B cell (primary cell): Measurements from ENCODE around the gene HOXA10. TPM values are rescaled to one million over a fixed set of nuclear protein-coding genes. Genes with fewer than 3 reads are reported as not detected.
A peak's percentile ranks its signal among the peaks of the same experiment; 100 is the strongest.

ENCODE experiments used
- ATAC-seq: fragments of 200-7000 bp; cut with Tn5 transposase; one replicate; pipeline ENCODE4 v1.10.0; 2021; ENCODE audit warnings: low read depth, mild to moderate bottlenecking, moderate number of reproducible peaks, moderate library complexity
- CTCF ChIA-PET: fragments of 350-600 bp; sonication (Branson Sonifier 250); formaldehyde crosslinking; loops from one replicate; lab custom pipeline; 2021; ENCODE audit warnings: antibody characterized with exemption, inconsistent platforms; lab: Charles Lee
- POLR2A ChIA-PET: fragments of 350-600 bp; sonication (Branson Sonifier 250); formaldehyde crosslinking; loops from one replicate; lab custom pipeline; 2021; ENCODE audit warnings: antibody characterized with exemption; lab: Charles Lee
- DNase-seq: peaks from one replicate; pipeline ENCODE4 v3.0.0; 2013
- H2AFZ ChIP-seq: 2 replicates; pipeline ENCODE4 v1.6.1; 2012; ENCODE audit warnings: mild to moderate bottlenecking, low read depth, low read length; ENCODE audit not compliant: insufficient read depth, poor library complexity, severe bottlenecking
- H3K27ac ChIP-seq, 2 donors: 1 replicate in 1 of 2; 2 replicates in 1 of 2; pipeline ENCODE4 v1.5.1; 2012 to 2013; ENCODE audit warnings: low read length in 2 of 2, mild to moderate bottlenecking in 2 of 2, moderate library complexity in 1 of 2
- H3K27me3 ChIP-seq, 4 experiments: fragments of 200-600 bp in 1 of 4; sonication (generic) in 1 of 4; replicated peaks in 1 of 4; 1 replicate in 2 of 4; 2 replicates in 2 of 4; pipeline versions ENCODE4 v1.6.1 to v1.7.0; 2013 to 2016; ENCODE audit warnings: low read length in 3 of 4, mild to moderate bottlenecking in 2 of 4, mixed read lengths in 1 of 4, moderate library complexity in 1 of 4; ENCODE audit not compliant: insufficient read depth in 4 of 4, control insufficient read depth in 3 of 4; ENCODE audit errors: control extremely low read depth in 1 of 4
- H3K36me3 ChIP-seq, 2 experiments: replicated peaks in 1 of 2; 1 replicate in 1 of 2; 2 replicates in 1 of 2; pipeline versions ENCODE4 v1.6.1 to v1.7.1; 2013; ENCODE audit warnings: low read length in 1 of 2; ENCODE audit not compliant: insufficient read depth in 2 of 2, control insufficient read depth in 1 of 2; ENCODE audit errors: control extremely low read depth in 1 of 2, extremely low read depth in 1 of 2
- H3K4me1 ChIP-seq, 2 donors: fragments of 200-600 bp in 1 of 2; sonication (generic) in 1 of 2; 1 replicate in 1 of 2; 2 replicates in 1 of 2; pipeline versions ENCODE4 v1.5.1 to v1.6.1; 2013 to 2017; ENCODE audit warnings: low read length in 2 of 2; ENCODE audit not compliant: control insufficient read depth in 2 of 2, insufficient read depth in 2 of 2
- H3K4me2 ChIP-seq: replicated peaks from 2 replicates; pipeline ENCODE3; 2012; ENCODE audit warnings: mild to moderate bottlenecking, low read depth, low read length; ENCODE audit not compliant: poor library complexity, severe bottlenecking
- H3K4me3 ChIP-seq, 5 experiments: fragments of 200-600 bp in 1 of 5; sonication (generic) in 1 of 5; 1 replicate in 3 of 5; 2 replicates in 2 of 5; pipeline versions ENCODE4 v1.5.1 to v1.7.0; 2011 to 2016; ENCODE audit warnings: low read length in 4 of 5, mild to moderate bottlenecking in 4 of 5, low read depth in 2 of 5, control low read depth in 1 of 5, moderate library complexity in 1 of 5; ENCODE audit not compliant: insufficient read depth in 1 of 5; ENCODE audit errors: control extremely low read depth in 1 of 5, extremely low read depth in 1 of 5
- H3K79me2 ChIP-seq: fragments of 200-600 bp; sonication (generic); one replicate; pipeline ENCODE4 v1.6.0; 2016; ENCODE audit warnings: low read length; ENCODE audit not compliant: control insufficient read depth, insufficient read depth
- H3K9ac ChIP-seq: fragments of 200-600 bp; sonication (generic); 2 replicates; pipeline ENCODE4 v1.6.1; 2017; ENCODE audit warnings: mild to moderate bottlenecking, low read length, moderate library complexity
- H3K9me3 ChIP-seq, 3 donors: one replicate each; pipeline versions ENCODE4 v1.6.1 to v1.7.1; 2013; ENCODE audit warnings: low read length in 2 of 3; ENCODE audit not compliant: control insufficient read depth in 2 of 3, insufficient read depth in 1 of 3; ENCODE audit errors: control extremely low read depth in 1 of 3
- H4K20me1 ChIP-seq: 2 replicates; pipeline ENCODE4 v1.6.0; 2012; ENCODE audit warnings: mild to moderate bottlenecking, low read length; ENCODE audit not compliant: insufficient read depth, control insufficient read depth, poor library complexity, severe bottlenecking
- H3K27ac Mint-ChIP-seq: one replicate; pipeline ENCODE4 v1.8.0; 2021; ENCODE audit warnings: mixed read lengths
- H3K27me3 Mint-ChIP-seq: one replicate; pipeline ENCODE4 v1.8.0; 2021; ENCODE audit warnings: mixed read lengths
- H3K4me1 Mint-ChIP-seq: one replicate; pipeline ENCODE4 v1.8.0; 2021; ENCODE audit warnings: mixed read lengths
- H3K4me3 Mint-ChIP-seq: one replicate; pipeline ENCODE4 v1.8.0; 2021; ENCODE audit warnings: mixed read lengths
- H3K9me3 Mint-ChIP-seq: one replicate; pipeline ENCODE4 v1.8.0; 2022; ENCODE audit warnings: mixed read lengths; ENCODE audit not compliant: insufficient read depth
- EZH2 ChIP-seq: IDR thresholded peaks from 2 replicates; pipeline ENCODE4 v1.6.1; 2012; ENCODE audit warnings: borderline replicate concordance, low read depth, mild to moderate bottlenecking, moderate library complexity, low read length; ENCODE audit not compliant: insufficient read depth, poor library complexity, severe bottlenecking
- WGBS: methylation state at CpG from one replicate; pipeline ENCODE4 v1.1.5; 2013; ENCODE audit warnings: missing lambda C conversion rate; ENCODE audit not compliant: insufficient coverage; 5-methylcytosine and 5-hydroxymethylcytosine counted together
- intact Hi-C: fragments of 100-400 bp; cut with micrococcal nuclease; formaldehyde crosslinking; loops from one replicate; pipeline ENCODE4 v1.10.0; 2022
- polyA plus RNA-seq: library from polyadenylated mRNA; depleted of rRNA; stranded (reverse); fragments of >200 nt; gene quantifications from 2 replicates; pipeline ENCODE4 v1.2.3, GENCODE V29; 2012
- total RNA-seq, 2 donors: library from RNA; stranded (reverse); fragments of 120-200 nt in 1 of 2; gene quantifications; 1 replicate in 1 of 2; 2 replicates in 1 of 2; pipeline versions ENCODE4 v1.2.3 to v1.2.4, GENCODE V29; 2013 to 2022
- TF ChIP-seq, protein P1 (sequence below): fragments of 200-600 bp; IDR thresholded peaks from one replicate; pipeline ENCODE4 v1.8.0; 2022; ENCODE audit warnings: antibody characterized with exemption, mild to moderate bottlenecking

The HOXA10 gene
- total and polyA plus RNA-seq, 2 donors (not counting 1 experiment from before 2014, with no cell fraction given) = not detected

GRCh38 chr7:27213433-27214238 is 39.5 kb upstream of the HOXA10 start:
- H3K27me3 ChIP-seq = peaks cover 0 to 88% (median 54%) of the 10 kb centered on the region in 4 experiments
- Mint-ChIP-seq H3K4me3 (no peak overlapping the region), H3K4me1 (peaks cover 17% of the 10 kb centered on the region), H3K9me3 (no peaks in the 10 kb centered on the region), H3K27ac (no peak overlapping the region), H3K27me3 (peaks cover 77% of the 10 kb centered on the region)
- no peaks in the 10 kb centered on the region for H3K79me2 ChIP-seq
- H3K4me2 ChIP-seq = peak overlapping the region; percentile 11
- no peak for TF ChIP-seq EZH2
- TF ChIP-seq, protein P1, sequence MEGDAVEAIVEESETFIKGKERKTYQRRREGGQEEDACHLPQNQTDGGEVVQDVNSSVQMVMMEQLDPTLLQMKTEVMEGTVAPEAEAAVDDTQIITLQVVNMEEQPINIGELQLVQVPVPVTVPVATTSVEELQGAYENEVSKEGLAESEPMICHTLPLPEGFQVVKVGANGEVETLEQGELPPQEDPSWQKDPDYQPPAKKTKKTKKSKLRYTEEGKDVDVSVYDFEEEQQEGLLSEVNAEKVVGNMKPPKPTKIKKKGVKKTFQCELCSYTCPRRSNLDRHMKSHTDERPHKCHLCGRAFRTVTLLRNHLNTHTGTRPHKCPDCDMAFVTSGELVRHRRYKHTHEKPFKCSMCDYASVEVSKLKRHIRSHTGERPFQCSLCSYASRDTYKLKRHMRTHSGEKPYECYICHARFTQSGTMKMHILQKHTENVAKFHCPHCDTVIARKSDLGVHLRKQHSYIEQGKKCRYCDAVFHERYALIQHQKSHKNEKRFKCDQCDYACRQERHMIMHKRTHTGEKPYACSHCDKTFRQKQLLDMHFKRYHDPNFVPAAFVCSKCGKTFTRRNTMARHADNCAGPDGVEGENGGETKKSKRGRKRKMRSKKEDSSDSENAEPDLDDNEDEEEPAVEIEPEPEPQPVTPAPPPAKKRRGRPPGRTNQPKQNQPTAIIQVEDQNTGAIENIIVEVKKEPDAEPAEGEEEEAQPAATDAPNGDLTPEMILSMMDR = no peak
- ChIA-PET POLR2A (no interaction called here), CTCF (interaction anchor here (1.2 kb wide), 1 partner anchor 18 kb away, joined by 4 read pairs; no protein-coding TSS in a partner anchor)
- 39% methylated on average over 44 of the region's 50 CpGs for WGBS
- DNase-seq = peak; percentile 18
- no peak for ATAC-seq
- no peak overlapping the region for H3K4me3 ChIP-seq
- no peak overlapping the region for H3K9ac ChIP-seq
- peaks cover 17 to 22% of the 10 kb centered on the region in 2 donors for H3K4me1 ChIP-seq
- intact Hi-C loops = loop anchor here (5.0 kb wide), 2 partner anchors 364 to 559 kb away; no protein-coding TSS in a partner anchor
- H2AFZ ChIP-seq = no peak overlapping the region
- H4K20me1 ChIP-seq = no peaks in the 10 kb centered on the region
- H3K27ac ChIP-seq = no peak overlapping the region
- no peaks in the 10 kb centered on the region for H3K36me3 ChIP-seq
- H3K9me3 ChIP-seq = peaks cover 0 to 22% (median 0%) of the 10 kb centered on the region in 3 donors
